ENCODE results near the gene TDRD1. TPM values are rescaled to one million over a fixed set of nuclear protein-coding genes. Genes with fewer than 3 reads are reported as not detected.

Gene TDRD1
- total and polyA plus RNA-seq, 9 of the 15 experiments (the other 6 are each of a cell fraction or from before 2014, with no cell fraction given) = not detected

DNA sequence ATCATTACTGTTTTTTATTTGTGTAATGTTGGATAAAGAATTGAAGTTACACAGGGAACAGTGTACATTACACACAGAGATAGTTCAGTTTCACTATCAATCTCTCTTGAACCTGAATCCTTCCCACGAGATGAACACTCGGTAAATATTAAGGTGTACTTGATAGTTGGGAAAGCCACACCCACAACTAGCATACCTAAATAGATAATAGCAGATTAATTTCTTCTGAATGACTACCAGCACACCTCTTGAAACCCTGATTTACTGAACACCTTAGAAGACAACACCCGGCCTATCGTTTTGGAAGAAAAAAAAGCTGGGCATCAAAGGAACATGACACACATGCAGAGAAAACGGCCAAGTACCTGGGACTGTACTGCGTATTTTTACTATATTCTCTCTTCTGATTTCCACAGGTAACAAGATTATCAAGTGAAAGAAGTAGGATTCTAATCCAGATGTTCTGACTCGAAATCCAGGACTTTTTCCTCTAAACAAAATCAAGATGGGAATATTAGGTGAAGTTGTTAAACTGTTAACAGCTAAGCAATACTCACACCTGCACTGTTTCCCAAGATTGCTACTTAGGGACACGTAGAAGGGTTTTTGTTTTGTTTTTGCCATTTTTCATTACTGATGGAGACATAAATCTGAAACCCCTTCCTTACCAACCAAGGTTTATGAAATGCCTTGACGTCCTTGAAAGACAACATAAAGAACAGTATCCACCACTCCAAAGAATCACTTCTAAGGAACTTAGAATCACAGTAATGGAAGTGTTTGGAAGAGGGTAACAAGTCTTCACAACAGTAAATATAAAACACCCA lies 6.2 kb upstream of the TDRD1 start (continued):
- TF ChIP-seq ESRRB (CRISPR knock-in tag; IDR thresholded peaks at IDR 0.05; ENCODE audit: borderline replicate concordance) = no peak

DNA sequence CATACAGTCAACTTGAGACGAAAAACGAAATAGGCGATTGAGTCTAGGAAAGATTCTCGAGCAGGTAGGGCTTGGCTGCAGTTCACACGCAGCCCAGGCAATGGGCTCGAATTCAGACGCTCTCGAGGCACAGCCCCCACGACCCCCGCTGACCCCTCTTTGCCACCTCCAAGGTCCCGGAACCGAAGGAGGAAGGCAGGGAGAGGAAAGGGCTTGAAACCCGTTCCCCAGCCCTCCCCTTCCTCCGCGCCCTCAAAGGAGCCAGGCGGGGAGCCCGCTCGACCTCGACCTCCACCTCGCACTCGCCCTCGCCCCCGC lies 5.6 kb upstream of the TDRD1 start:
- Histone ChIP-seq H3K9me3 (replicated peaks; ENCODE audit: control insufficient read depth, insufficient read depth, low read depth, low read length) (no peaks in the 10 kb centered on the region; the same call in 1 of the 2 replicates), H3K27ac (ENCODE audit: extremely low read depth, low read depth, low read length) (peak overlapping the region; percentile 85), H4K20me1 (replicated peaks; ENCODE audit: control insufficient read depth, insufficient read depth, low read length) (no peaks in the 10 kb centered on the region), H3K27me3 (ENCODE audit: control insufficient read depth in 2 of 2, insufficient read depth in 2 of 2, low read length in 2 of 2) (no peaks in the 10 kb centered on the region), H3K9me1 (ENCODE audit: control insufficient read depth, insufficient read depth, low read length) (no peaks in the 10 kb centered on the region), H3K9ac (ENCODE audit: insufficient read depth in 1 of 2, low read depth in 2 of 2, low read length in 2 of 2) (peak overlapping the region; percentile 88 to 93), H2AFZ (ENCODE audit: low read depth, low read length) (peak overlapping the region; percentile 90), H3K79me2 (ENCODE audit: control insufficient read depth, insufficient read depth, low read length) (peaks cover 40% of the 10 kb centered on the region), H3K4me2 (ENCODE audit: insufficient read depth, low read length) (peak overlapping the region; percentile 92), H3K4me3 (peak overlapping the region; percentile 70), H3K4me1 (replicated peaks in 1 of 2; ENCODE audit: control insufficient read depth in 2 of 2, insufficient read depth in 2 of 2, low read length in 2 of 2) (peaks cover 6 to 12% of the 10 kb centered on the region in 2 experiments; a peak in 4 of 5 replicates), H3K36me3 (ENCODE audit: control insufficient read depth, insufficient read depth, low read length) (no peaks in the 10 kb centered on the region)
- FAIRE-seq (no peak), DNase-seq (ENCODE audit: extremely low read depth in 1 of 4, low spot score in 3 of 4) (no peak), ATAC-seq (peak; percentile 27)
- in situ Hi-C loops (cut with MboI) (no loop called here), intact Hi-C loops (cut with micrococcal nuclease) (no loop called here)
- ChIA-PET POLR2A (interaction anchor here (1.0 kb wide), 1 partner anchor 8 kb away, joined by 5 read pairs; no protein-coding TSS in a partner anchor), CTCF (ENCODE audit: low intra/inter-chr PET ratio) (no interaction called here)
- BruUV-seq (replicated peaks) = TSS peak; percentile 61
- TF ChIP-seq SP1 (CRISPR knock-in tag; IDR thresholded peaks at IDR 0.05) = no peak
- TF ChIP-seq ZBTB7A (IDR thresholded peaks at IDR 0.05; ENCODE audit: borderline replicate concordance, control insufficient read depth, low read depth, low read length) = peak; percentile 71; the same call in 1 of the 2 replicates
- 0% methylated on average over 10 of the region's 23 CpGs for WGBS (ENCODE audit: insufficient coverage, low coverage, missing lambda C conversion rate)
